Esophagus (tissue), 2 donors: ENCODE results near the gene MSMB. TPM values are rescaled to one million over a fixed set of nuclear protein-coding genes. Genes with fewer than 3 reads are reported as not detected.
"Not testable (repeated sequence)": the region's sequence is repeated elsewhere in the genome, so short reads cannot be mapped to it uniquely, and the experiment has no call there.

Experiments used
- H3K27ac ChIP-seq, 2 donors: one replicate each; pipeline ENCODE4 v1.5.1; 2013; ENCODE audit warnings: low read depth in 2 of 2, mild to moderate bottlenecking in 2 of 2, inconsistent platforms in 1 of 2, low read length in 1 of 2, moderate library complexity in 1 of 2
- H3K27me3 ChIP-seq, 2 donors: one replicate each; pipeline ENCODE4 v1.6.1; 2013; ENCODE audit warnings: low read length in 2 of 2, control low read depth in 1 of 2, mild to moderate bottlenecking in 1 of 2; ENCODE audit not compliant: insufficient read depth in 2 of 2, control insufficient read depth in 1 of 2
- H3K36me3 ChIP-seq, 2 donors: one replicate each; pipeline ENCODE4 v1.6.1; 2013; ENCODE audit warnings: low read length in 1 of 2; ENCODE audit not compliant: control insufficient read depth in 2 of 2, insufficient read depth in 2 of 2
- H3K4me1 ChIP-seq, 2 donors: one replicate each; pipeline ENCODE4 v1.6.1; 2013; ENCODE audit warnings: low read length in 1 of 2; ENCODE audit not compliant: control insufficient read depth in 2 of 2, insufficient read depth in 2 of 2
- H3K4me3 ChIP-seq, 2 donors: one replicate each; pipeline ENCODE4 v1.5.1; 2013; ENCODE audit warnings: low read length in 2 of 2, mild to moderate bottlenecking in 2 of 2, low read depth in 1 of 2, moderate library complexity in 1 of 2
- H3K9me3 ChIP-seq, 2 donors: one replicate each; pipeline ENCODE4 v1.6.1; 2013; ENCODE audit warnings: mild to moderate bottlenecking in 2 of 2, low read depth in 1 of 2, low read length in 1 of 2, moderate library complexity in 1 of 2; ENCODE audit not compliant: control insufficient read depth in 2 of 2, insufficient read depth in 1 of 2
- WGBS, 2 donors: extraction: QIAGEN DNeasy Blood & Tissue Kit; methylation state at CpG; one replicate each; pipeline ENCODE4 v1.1.7; 2013; 5-methylcytosine and 5-hydroxymethylcytosine counted together
- polyA plus RNA-seq, 2 donors: library from polyadenylated mRNA; stranded (reverse); fragments of 200-250 nt; gene quantifications; one replicate each; pipeline ENCODE4 v1.2.3, GENCODE V29; 2013
- donor health status: healthy with polysubstance abuse.
- donor health status: Bipolar disorder and iron deficiency.

MSMB gene
- polyA plus RNA-seq, 2 donors, result 0.26 to 0.59 TPM

GRCh38 chr10:46055771-46056170 lies 9.7 kb upstream of the MSMB start:
- 84% methylated on average over 4 of the region's 4 CpGs for WGBS, 2 donors

DNA sequence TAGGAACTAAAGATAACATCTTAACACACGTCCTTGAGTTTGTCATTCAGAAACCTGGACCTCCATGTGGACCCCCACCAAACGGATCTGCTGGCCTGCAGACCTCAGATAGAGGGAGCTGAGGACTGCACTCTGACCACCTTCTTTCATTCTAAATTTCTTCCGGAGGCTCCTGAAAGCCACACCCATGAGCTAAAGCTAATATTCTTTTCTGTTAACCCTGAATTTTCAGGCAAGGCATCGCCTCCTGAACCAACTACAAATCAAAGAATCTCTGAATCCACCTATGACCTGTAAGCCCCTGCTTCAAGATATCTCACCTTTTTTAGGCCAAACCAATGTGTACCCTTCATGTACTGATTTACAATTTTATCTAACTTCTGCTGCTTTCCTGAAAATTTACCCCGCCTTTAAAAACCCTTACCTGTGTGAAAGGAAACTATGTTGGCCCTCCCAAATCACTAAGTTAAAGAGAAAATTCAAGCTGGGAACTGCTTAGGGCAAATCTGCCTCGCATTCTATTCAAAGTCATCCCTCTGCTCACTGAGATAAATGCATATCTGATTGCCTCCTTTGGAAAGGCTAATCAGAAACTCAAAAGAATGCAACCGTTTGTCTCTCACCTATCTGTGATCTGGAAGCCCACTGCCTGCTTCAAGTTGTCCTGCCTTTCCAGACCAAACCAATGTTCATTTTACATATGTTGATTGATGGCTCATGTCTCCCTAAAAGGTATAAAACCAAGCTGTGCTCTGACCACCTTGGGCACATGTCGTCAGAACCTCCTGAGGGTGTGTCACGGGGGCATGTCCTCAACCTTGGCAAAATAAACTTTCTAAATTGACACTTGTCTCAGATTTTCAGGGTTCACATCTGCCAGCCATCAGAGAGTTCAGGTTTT lies 7.7 kb upstream of the MSMB start:
- Histone ChIP-seq H3K9me3 (no peaks in the 10 kb centered on the region), H3K27ac (no peak overlapping the region), H3K4me1 (peaks cover 0 to 8% of the 10 kb centered on the region in 2 donors), H3K27me3 (no peaks in the 10 kb centered on the region), H3K36me3 (no peaks in the 10 kb centered on the region), H3K4me3 (no peak overlapping the region)
- 54 to 56% methylated on average over 9 of the region's 9 CpGs for WGBS, 2 donors

More at GRCh38 chr10:46055771-46056170, 9.7 kb upstream of the MSMB start:
- H3K36me3 ChIP-seq, result no peaks in the 10 kb centered on the region
- no peak overlapping the region for H3K27ac ChIP-seq
- no peaks in the 10 kb centered on the region for H3K27me3 ChIP-seq
- no peaks in the 10 kb centered on the region for H3K9me3 ChIP-seq
- H3K4me1 ChIP-seq, result peaks cover 0 to 8% of the 10 kb centered on the region in 2 donors
- H3K4me3 ChIP-seq, result no peak overlapping the region

GRCh38 chr10:46052791-46053375 lies 6.8 kb upstream of the MSMB start:
- H3K9me3 ChIP-seq, result no peaks in the 10 kb centered on the region
- H3K27ac ChIP-seq, result peak overlapping the region in 1 of 2 donors; percentile 30
- peaks cover 0 to 8% of the 10 kb centered on the region in 2 donors for H3K4me1 ChIP-seq
- no peak overlapping the region for H3K4me3 ChIP-seq
- WGBS, 2 donors, result 59 to 67% methylated on average over 6 of the region's 6 CpGs
- no peaks in the 10 kb centered on the region for H3K27me3 ChIP-seq
- H3K36me3 ChIP-seq, result no peaks in the 10 kb centered on the region

DNA sequence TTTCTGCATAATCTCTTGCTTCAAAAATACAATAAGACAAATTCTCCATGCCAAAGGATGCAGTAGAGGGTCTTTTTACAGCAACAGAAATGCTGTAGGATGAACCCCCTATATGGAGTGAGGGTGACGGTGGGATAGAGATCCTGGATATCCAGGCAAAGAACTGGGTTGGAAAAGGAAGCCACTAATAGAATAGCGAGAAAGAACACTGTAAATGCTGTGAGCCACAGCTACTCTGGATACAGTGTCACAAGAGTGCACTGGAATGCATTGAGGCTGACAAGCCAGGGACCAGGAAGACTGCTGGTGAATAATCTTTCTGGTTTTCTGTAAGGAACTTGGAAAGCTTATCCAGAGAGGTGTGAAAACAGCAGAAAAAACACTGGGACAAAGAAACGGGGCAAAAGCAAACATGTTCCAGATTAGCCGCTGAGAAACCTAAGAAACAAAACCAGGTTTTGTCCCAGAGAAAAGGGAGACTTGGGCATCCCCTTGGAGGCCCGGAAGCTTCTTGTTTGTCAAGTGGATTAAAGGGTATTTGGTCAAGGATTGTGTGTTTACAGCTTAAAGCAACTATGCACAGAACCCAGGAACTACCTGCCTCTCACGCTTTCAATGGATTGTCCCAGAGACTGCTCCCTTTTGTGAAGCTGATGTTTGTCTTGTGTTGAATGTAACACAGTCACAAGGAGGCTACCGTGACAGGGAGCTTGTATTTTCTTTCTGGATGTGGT lies 6.2 kb upstream of the MSMB start:
- H3K27me3 ChIP-seq, result no peaks in the 10 kb centered on the region
- peak overlapping the region in 1 of 2 donors; percentile 30 for H3K27ac ChIP-seq
- H3K9me3 ChIP-seq, result no peaks in the 10 kb centered on the region
- H3K36me3 ChIP-seq, result no peaks in the 10 kb centered on the region
- no peak overlapping the region for H3K4me3 ChIP-seq
- H3K4me1 ChIP-seq, result peaks cover 0 to 8% of the 10 kb centered on the region in 2 donors
- WGBS, 2 donors, result 43 to 45% methylated on average over 7 of the region's 7 CpGs

- Histone ChIP-seq H3K27me3 (no peaks in the 10 kb centered on the region), H3K4me3 (no peak overlapping the region), H3K4me1 (peaks cover 0 to 8% of the 10 kb centered on the region in 2 donors), H3K9me3 (no peaks in the 10 kb centered on the region), H3K36me3 (no peaks in the 10 kb centered on the region), H3K27ac (no peak overlapping the region)
- whole genome bisulfite sequencing, 2 donors, result 57 to 64% methylated on average over 11 of the region's 11 CpGs
These were observed 5.0 kb upstream of the MSMB start for GRCh38 chr10:46050941-46051623.

- H3K27me3 ChIP-seq, H3K4me1 ChIP-seq, H3K27ac ChIP-seq, H3K36me3 ChIP-seq, H3K4me3 ChIP-seq, H3K9me3 ChIP-seq: not testable (repeated sequence)
- WGBS, 2 donors, result 93 to 96% methylated on average over 11 of the region's 11 CpGs
These were observed 3.4 kb upstream of the MSMB start for GRCh38 chr10:46049497-46049831.

- Histone ChIP-seq H3K27me3 (no peaks in the 10 kb centered on the region), H3K27ac (no peak overlapping the region), H3K4me1 (peaks cover 0 to 7% of the 10 kb centered on the region in 2 donors), H3K9me3 (no peaks in the 10 kb centered on the region), H3K4me3 (no peak overlapping the region), H3K36me3 (no peaks in the 10 kb centered on the region)
- WGBS, 2 donors, result 38 to 39% methylated on average over 2 of the region's 2 CpGs
These were observed 2.1 kb upstream of the MSMB start for GRCh38 chr10:46048152-46048551.

- WGBS, 2 donors, result 44 to 48% methylated on average over 4 of the region's 4 CpGs
- Histone ChIP-seq H3K4me3 (no peak overlapping the region), H3K27ac (no peak overlapping the region), H3K27me3 (no peaks in the 10 kb centered on the region), H3K4me1 (peaks cover 0 to 3% of the 10 kb centered on the region in 2 donors), H3K9me3 (no peaks in the 10 kb centered on the region), H3K36me3 (no peaks in the 10 kb centered on the region)
These were observed 3.5 kb downstream of the MSMB start for GRCh38 chr10:46042527-46042926.

DNA sequence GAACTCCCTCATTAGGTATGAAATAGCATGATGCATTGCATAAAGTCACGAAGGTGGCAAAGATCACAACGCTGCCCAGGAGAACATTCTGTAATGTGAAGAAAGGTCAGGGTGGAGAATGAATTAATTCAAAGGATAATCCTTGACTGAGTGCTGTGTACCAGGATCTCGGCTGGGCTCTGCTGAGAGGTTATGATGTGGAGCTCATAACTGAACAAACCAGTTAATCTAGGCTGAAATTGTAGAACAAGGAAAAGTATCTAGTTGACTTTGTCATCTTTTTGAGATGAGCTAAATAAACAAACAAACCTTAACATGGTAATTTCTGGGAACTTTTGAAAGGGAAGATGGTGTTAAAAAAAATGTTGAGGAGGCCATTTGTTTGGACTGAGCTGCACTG lies 6.1 kb downstream of the MSMB start:
- Histone ChIP-seq H3K36me3 (no peaks in the 10 kb centered on the region), H3K27ac (peak overlapping the region; percentile 45 to 70), H3K4me3 (no peak overlapping the region), H3K4me1 (peaks cover 0 to 3% of the 10 kb centered on the region in 2 donors), H3K27me3 (no peaks in the 10 kb centered on the region), H3K9me3 (no peaks in the 10 kb centered on the region)
- 50 to 60% methylated on average over 3 of the region's 3 CpGs for WGBS, 2 donors
